Measurements from ENCODE around the gene KHDRBS2. TPM values are rescaled to one million over a fixed set of nuclear protein-coding genes. Genes with fewer than 3 reads are reported as not detected.

Gene KHDRBS2
- not detected in 2 replicates for total RNA-seq (2022)
- Bru-seq, nascent RNA: percentile 2 among the genes with signal in this experiment
- percentile 1 among the genes with signal in this experiment for BruChase-seq, experiment 1, labeled RNA remaining after a 6-hour chase
- percentile 0 among the genes with signal in this experiment for BruChase-seq, experiment 2, labeled RNA remaining after a 2-hour chase
- long read RNA-seq: 0 reads

GRCh38 chr6:62285612-62286469 is at the start of gene KHDRBS2:
KHDRBS2 (minus strand) TSS chr6:62286225.
- no peaks in the 10 kb centered on the region for H3K4me1 Mint-ChIP-seq (ENCODE audit: insufficient read depth, unreplicated experiment)
- no TSS peak for BruUV-seq (replicated peaks)
- no peak within 1 kb of the TSS for H3K27ac Mint-ChIP-seq (ENCODE audit: low read depth, unreplicated experiment)
- TF ChIP-seq CTCF (IDR thresholded peaks at IDR 0.05; ENCODE audit: unreplicated experiment): no peak
- ChIA-PET POLR2A (no interaction called here), CTCF (interaction anchor here (0.6 to 3.2 kb wide), 4 partner anchors 18 to 477 kb away, joined by 3 to 26 read pairs (median 4); no protein-coding TSS in a partner anchor)
- H3K9me3 Mint-ChIP-seq (ENCODE audit: unreplicated experiment): no peaks in the 10 kb centered on the region
- H3K4me3 Mint-ChIP-seq (ENCODE audit: unreplicated experiment): no peak within 1 kb of the TSS
- H3K36me3 Mint-ChIP-seq (ENCODE audit: insufficient read depth, unreplicated experiment): peaks cover 6% of the 10 kb centered on the region
- intact Hi-C loops (cut with micrococcal nuclease): loop anchor here (2.0 to 10.0 kb wide), 2 partner anchors 399 to 571 kb away; no protein-coding TSS in a partner anchor
- DNase-seq (ENCODE audit: unreplicated experiment): no peak
- peaks cover 33% of the 10 kb centered on the region for H3K27me3 Mint-ChIP-seq (ENCODE audit: insufficient read depth, unreplicated experiment)

DNA sequence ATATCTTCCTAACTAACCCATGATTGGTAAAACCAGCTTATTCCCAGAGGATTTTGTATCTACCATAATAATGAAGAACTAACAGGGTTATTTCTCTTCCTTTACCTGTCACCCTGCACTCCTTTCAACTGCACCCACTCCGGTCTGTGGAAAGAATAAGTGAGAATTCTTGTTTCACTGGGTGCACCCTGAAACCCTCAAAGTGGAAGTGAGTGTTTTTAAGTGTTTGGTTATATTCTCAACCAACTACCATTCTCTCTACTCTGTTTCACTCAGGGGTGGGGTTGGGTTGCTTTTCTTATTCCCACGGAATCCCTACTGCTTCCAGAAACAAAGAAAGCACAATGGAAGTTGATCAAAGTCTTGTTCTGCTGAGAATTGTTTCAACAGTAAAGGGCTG is 42.6 kb upstream of the KHDRBS2 start:
- Mint-ChIP-seq H3K27ac (ENCODE audit: low read depth, unreplicated experiment) (no peak overlapping the region), H3K9me3 (ENCODE audit: unreplicated experiment) (no peaks in the 10 kb centered on the region), H3K4me3 (ENCODE audit: unreplicated experiment) (no peak overlapping the region), H3K4me1 (ENCODE audit: insufficient read depth, unreplicated experiment) (no peaks in the 10 kb centered on the region), H3K27me3 (ENCODE audit: insufficient read depth, unreplicated experiment) (no peaks in the 10 kb centered on the region), H3K36me3 (ENCODE audit: insufficient read depth, unreplicated experiment) (no peaks in the 10 kb centered on the region)
- ChIA-PET POLR2A (no interaction called here), CTCF (interaction anchor here (0.6 kb wide), 1 partner anchor 472 kb away, joined by 3 read pairs; no protein-coding TSS in a partner anchor)
- no TSS peak for BruUV-seq (replicated peaks)
- TF ChIP-seq CTCF (IDR thresholded peaks at IDR 0.05; ENCODE audit: unreplicated experiment): no peak
- DNase-seq (ENCODE audit: unreplicated experiment): no peak
- intact Hi-C loops (cut with micrococcal nuclease): no loop called here

- no peaks in the 10 kb centered on the region for H3K27me3 Mint-ChIP-seq (ENCODE audit: insufficient read depth, unreplicated experiment)
- BruUV-seq (replicated peaks): no TSS peak
- peak overlapping the region; percentile 53 for H3K4me3 Mint-ChIP-seq (ENCODE audit: unreplicated experiment)
- H3K9me3 Mint-ChIP-seq (ENCODE audit: unreplicated experiment): no peaks in the 10 kb centered on the region
- H3K36me3 Mint-ChIP-seq (ENCODE audit: insufficient read depth, unreplicated experiment): no peaks in the 10 kb centered on the region
- ChIA-PET CTCF (interaction anchor here (0.6 to 0.7 kb wide), 3 partner anchors 143 to 1871 kb away, joined by 3 to 4 read pairs (median 3); no protein-coding TSS in a partner anchor), POLR2A (interaction anchor here (0.7 kb wide), 1 partner anchor 16 kb away, joined by 3 read pairs; no protein-coding TSS in a partner anchor)
- peak overlapping the region; percentile 58 for H3K27ac Mint-ChIP-seq (ENCODE audit: low read depth, unreplicated experiment)
- DNase-seq (ENCODE audit: unreplicated experiment): peak; percentile 23
- no peaks in the 10 kb centered on the region for H3K4me1 Mint-ChIP-seq (ENCODE audit: insufficient read depth, unreplicated experiment)
- no peak for TF ChIP-seq CTCF (IDR thresholded peaks at IDR 0.05; ENCODE audit: unreplicated experiment)
- intact Hi-C loops (cut with micrococcal nuclease): no loop called here
Measured at GRCh38 chr6:62324834-62325233, 38.8 kb upstream of the KHDRBS2 start.

- CTCF ChIA-PET: interaction anchor here (0.5 kb wide), 1 partner anchor 450 kb away, joined by 3 read pairs; no protein-coding TSS in a partner anchor
- intact Hi-C loops (cut with micrococcal nuclease): no loop called here
- Mint-ChIP-seq H3K36me3 (ENCODE audit: insufficient read depth, unreplicated experiment) (no peaks in the 10 kb centered on the region), H3K27me3 (ENCODE audit: insufficient read depth, unreplicated experiment) (no peaks in the 10 kb centered on the region), H3K9me3 (ENCODE audit: unreplicated experiment) (no peaks in the 10 kb centered on the region), H3K4me1 (ENCODE audit: insufficient read depth, unreplicated experiment) (no peaks in the 10 kb centered on the region), H3K4me3 (ENCODE audit: unreplicated experiment) (no peak overlapping the region), H3K27ac (ENCODE audit: low read depth, unreplicated experiment) (no peak overlapping the region)
- no peak for TF ChIP-seq CTCF (IDR thresholded peaks at IDR 0.05; ENCODE audit: unreplicated experiment)
- no peak for DNase-seq (ENCODE audit: unreplicated experiment)
- no TSS peak for BruUV-seq (replicated peaks)
- POLR2A ChIA-PET: interaction anchor here (0.6 to 0.7 kb wide), 2 partner anchors 75 to 1451 kb away, joined by 3 to 4 read pairs; no protein-coding TSS in a partner anchor
Measured at GRCh38 chr6:62323818-62324431, 37.9 kb upstream of the KHDRBS2 start.
